AG09319 (cell line): Measurements from ENCODE around the gene SLIT3.

Experiments used
- DNase-seq: peaks from one replicate; pipeline ENCODE4 v3.0.0-alpha.2; 2010; ENCODE audit warnings: low read depth; ENCODE audit errors: extremely low read depth
- TF ChIP-seq, protein P1 (sequence below): IDR thresholded peaks from 2 replicates; pipeline ENCODE4 v1.5.1; 2011; ENCODE audit warnings: low read depth, mild to moderate bottlenecking, inconsistent platforms, low read length, moderate library complexity

SLIT3 gene

GRCh38 chr5:168770036-168770498 is 530.9 kb downstream of the SLIT3 start:
- DNase-seq = no peak

GRCh38 chr5:168768172-168768571 is 532.8 kb downstream of the SLIT3 start:
- no peak for DNase-seq
- TF ChIP-seq, protein P1, sequence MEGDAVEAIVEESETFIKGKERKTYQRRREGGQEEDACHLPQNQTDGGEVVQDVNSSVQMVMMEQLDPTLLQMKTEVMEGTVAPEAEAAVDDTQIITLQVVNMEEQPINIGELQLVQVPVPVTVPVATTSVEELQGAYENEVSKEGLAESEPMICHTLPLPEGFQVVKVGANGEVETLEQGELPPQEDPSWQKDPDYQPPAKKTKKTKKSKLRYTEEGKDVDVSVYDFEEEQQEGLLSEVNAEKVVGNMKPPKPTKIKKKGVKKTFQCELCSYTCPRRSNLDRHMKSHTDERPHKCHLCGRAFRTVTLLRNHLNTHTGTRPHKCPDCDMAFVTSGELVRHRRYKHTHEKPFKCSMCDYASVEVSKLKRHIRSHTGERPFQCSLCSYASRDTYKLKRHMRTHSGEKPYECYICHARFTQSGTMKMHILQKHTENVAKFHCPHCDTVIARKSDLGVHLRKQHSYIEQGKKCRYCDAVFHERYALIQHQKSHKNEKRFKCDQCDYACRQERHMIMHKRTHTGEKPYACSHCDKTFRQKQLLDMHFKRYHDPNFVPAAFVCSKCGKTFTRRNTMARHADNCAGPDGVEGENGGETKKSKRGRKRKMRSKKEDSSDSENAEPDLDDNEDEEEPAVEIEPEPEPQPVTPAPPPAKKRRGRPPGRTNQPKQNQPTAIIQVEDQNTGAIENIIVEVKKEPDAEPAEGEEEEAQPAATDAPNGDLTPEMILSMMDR = no peak

More at GRCh38 chr5:168770036-168770498, 530.9 kb downstream of the SLIT3 start:
- TF ChIP-seq, protein P1 = no peak

- no peak for DNase-seq
- TF ChIP-seq, protein P1 = no peak
Measured at GRCh38 chr5:168766426-168766700, 534.6 kb downstream of the SLIT3 start.

GRCh38 chr5:168765551-168766425 is 535.2 kb downstream of the SLIT3 start:
- TF ChIP-seq, protein P1 = no peak
- DNase-seq = no peak

DNA sequence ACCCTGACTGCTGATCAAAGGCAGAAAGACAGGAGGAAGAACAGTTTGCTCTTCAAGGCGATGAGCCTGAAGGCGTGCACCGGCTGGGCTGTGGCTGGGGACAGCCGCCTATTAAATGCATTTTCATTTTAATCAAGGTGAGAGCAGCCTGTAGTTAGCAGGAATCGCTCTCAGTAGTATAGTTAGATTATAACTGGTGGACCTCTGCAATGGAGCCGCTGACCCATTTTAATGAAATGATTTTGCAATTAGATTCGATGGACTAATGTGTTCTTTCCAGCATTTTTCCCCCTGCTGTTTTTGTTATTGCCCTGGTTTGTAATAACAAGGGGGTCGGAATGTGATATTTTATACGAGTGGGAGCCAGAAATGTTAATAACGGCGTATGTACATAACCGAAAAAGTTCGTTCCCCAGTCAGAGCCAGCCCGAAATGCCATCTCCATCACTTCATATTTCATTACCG is 535.8 kb downstream of the SLIT3 start:
- no peak for DNase-seq
- TF ChIP-seq, protein P1 = no peak

- TF ChIP-seq, protein P1 = no peak
- no peak for DNase-seq
Measured at GRCh38 chr5:168756453-168757391, 544.2 kb downstream of the SLIT3 start.
